GM13976 (cell line): ENCODE results near the gene SMYD3.

ENCODE experiments used
- DNase-seq: peaks from one replicate; pipeline ENCODE4 v3.0.0; 2012; ENCODE audit warnings: low spot score
- CTCF ChIP-seq: IDR thresholded peaks from 2 replicates; pipeline ENCODE4 v1.5.1; 2012; ENCODE audit warnings: borderline replicate concordance, mild to moderate bottlenecking; ENCODE audit not compliant: insufficient read depth; ENCODE audit errors: extremely low read depth, missing control alignments, control extremely low read depth
- in situ Hi-C: fragments of 300-500 bp; cut with MboI; formaldehyde crosslinking; loops from one replicate; pipeline ENCODE4 v1.12.0; 2022; ENCODE audit warnings: low sequenced_read_pairs, mixed read lengths, inconsistent platforms; ENCODE audit not compliant: unreplicated experiment

The SMYD3 gene

GRCh38 chr1:246294263-246294662 lies 212.8 kb downstream of the SMYD3 start:
- DNase-seq = no peak
- in situ Hi-C loops = loop anchor here (25.0 kb wide), 1 partner anchor 282 kb away; no protein-coding TSS in a partner anchor
- TF ChIP-seq CTCF = no peak

GRCh38 chr1:246293366-246294121 lies 213.5 kb downstream of the SMYD3 start:
- no peak for DNase-seq
- in situ Hi-C loops = loop anchor here (25.0 kb wide), 1 partner anchor 281 kb away; no protein-coding TSS in a partner anchor
- TF ChIP-seq CTCF = no peak

GRCh38 chr1:246292571-246292970 lies 214.5 kb downstream of the SMYD3 start:
- DNase-seq = no peak
- in situ Hi-C loops = loop anchor here (25.0 kb wide), 1 partner anchor 280 kb away; no protein-coding TSS in a partner anchor
- TF ChIP-seq CTCF = no peak

GRCh38 chr1:246291127-246291526 lies 216.0 kb downstream of the SMYD3 start:
- no peak for TF ChIP-seq CTCF
- in situ Hi-C loops = loop anchor here (25.0 kb wide), 1 partner anchor 279 kb away; no protein-coding TSS in a partner anchor
- no peak for DNase-seq

- TF ChIP-seq CTCF = no peak
- DNase-seq = no peak
- in situ Hi-C loops = loop anchor here (25.0 kb wide), 1 partner anchor 272 kb away; no protein-coding TSS in a partner anchor
Observed at GRCh38 chr1:246283771-246284410, 223.2 kb downstream of the SMYD3 start.

- no peak for DNase-seq
- in situ Hi-C loops = loop anchor here (25.0 kb wide), 1 partner anchor 269 kb away; no protein-coding TSS in a partner anchor
- TF ChIP-seq CTCF = no peak
Observed at GRCh38 chr1:246281639-246282038, 225.4 kb downstream of the SMYD3 start.
